Skeletal muscle tissue (tissue), 4 donors: ENCODE measurements around the gene CDH4. TPM values are rescaled to one million over a fixed set of nuclear protein-coding genes. Genes with fewer than 3 reads are reported as not detected.

ENCODE experiments used
- H3K27ac ChIP-seq: one replicate; pipeline ENCODE4 v1.7.0; 2013; ENCODE audit warnings: mild to moderate bottlenecking, low read depth, low read length, inconsistent platforms
- H3K27me3 ChIP-seq, 3 donors: one replicate each; pipeline ENCODE4 v1.7.0; 2013; ENCODE audit warnings: low read length in 3 of 3; ENCODE audit not compliant: control insufficient read depth in 3 of 3, insufficient read depth in 3 of 3
- H3K36me3 ChIP-seq, 3 donors: one replicate each; pipeline ENCODE4 v1.7.0; 2013; ENCODE audit warnings: low read length in 3 of 3; ENCODE audit not compliant: control insufficient read depth in 3 of 3, insufficient read depth in 3 of 3
- H3K4me1 ChIP-seq, 3 donors: one replicate each; pipeline ENCODE4 v1.7.0; 2013; ENCODE audit warnings: low read length in 3 of 3, mild to moderate bottlenecking in 3 of 3; ENCODE audit not compliant: control insufficient read depth in 3 of 3, insufficient read depth in 3 of 3
- H3K4me3 ChIP-seq, 3 donors: one replicate each; pipeline ENCODE4 v1.7.0; 2013; ENCODE audit warnings: low read length in 3 of 3
- H3K9ac ChIP-seq, 3 donors: one replicate each; pipeline ENCODE4 v1.7.0; 2013; ENCODE audit warnings: low read length in 3 of 3, mild to moderate bottlenecking in 3 of 3, moderate library complexity in 2 of 3, low read depth in 1 of 3
- H3K9me3 ChIP-seq, 3 donors: one replicate each; pipeline ENCODE4 v1.7.0; 2013; ENCODE audit warnings: low read length in 3 of 3; ENCODE audit not compliant: control insufficient read depth in 3 of 3
- total RNA-seq: library from RNA; depleted of rRNA; stranded (reverse); fragments of >200 nt; gene quantifications from one replicate; pipeline ENCODE4 v1.2.3, GENCODE V29; 2014
- donor health status: Osteomylitis.

CDH4 gene
- total RNA-seq, 1 donor from 2014 or later = 0.52 TPM

DNA sequence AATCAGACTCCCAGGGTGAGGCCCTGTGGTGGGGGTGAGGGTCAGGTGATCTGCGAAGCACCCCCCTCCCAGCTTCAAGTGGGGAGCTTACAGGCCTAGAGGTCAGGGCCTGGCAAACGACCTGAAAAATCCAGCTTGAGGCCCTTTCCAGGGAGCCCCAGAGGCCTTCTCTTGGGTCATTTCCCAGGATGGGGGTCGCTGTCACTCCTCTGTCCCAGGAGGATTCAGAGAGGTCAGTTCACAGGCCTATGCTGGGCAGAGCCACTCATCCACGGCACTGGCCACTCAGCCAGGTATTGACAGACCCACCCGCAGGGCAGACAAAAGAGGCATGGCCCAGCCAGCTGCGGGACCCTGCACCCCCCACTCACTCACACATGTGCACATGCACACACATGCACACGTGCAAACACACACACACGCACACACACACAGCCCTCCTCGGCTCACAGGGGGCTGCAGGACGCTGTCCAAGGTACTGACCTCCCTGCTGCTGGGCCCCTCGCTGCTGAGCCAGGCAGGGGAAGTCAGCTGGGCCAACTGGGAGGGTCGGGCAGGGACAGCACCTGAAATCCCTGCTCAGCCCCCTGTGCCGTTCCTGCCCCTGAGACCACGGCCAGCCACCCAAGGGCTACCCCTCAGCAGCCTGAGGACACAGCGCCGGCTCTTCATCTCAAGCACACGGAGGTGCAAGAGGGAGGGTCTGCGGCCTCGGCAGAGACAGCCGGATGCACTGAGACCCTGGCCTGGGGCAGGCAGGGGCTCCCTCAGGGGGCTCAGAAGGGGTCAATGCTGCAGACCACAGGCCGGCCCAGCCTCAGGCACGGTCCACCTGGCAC, 699.9 kb downstream of the CDH4 start:
- no peak overlapping the region for H3K4me3 ChIP-seq
- peaks cover 0 to 2% (median 0%) of the 10 kb centered on the region in 3 donors for H3K36me3 ChIP-seq
- H3K9ac ChIP-seq = no peak overlapping the region
- no peak overlapping the region for H3K27ac ChIP-seq
- no peaks in the 10 kb centered on the region for H3K9me3 ChIP-seq
- no peaks in the 10 kb centered on the region for H3K4me1 ChIP-seq
- H3K27me3 ChIP-seq = peaks cover 0 to 13% (median 10%) of the 10 kb centered on the region in 3 donors

DNA sequence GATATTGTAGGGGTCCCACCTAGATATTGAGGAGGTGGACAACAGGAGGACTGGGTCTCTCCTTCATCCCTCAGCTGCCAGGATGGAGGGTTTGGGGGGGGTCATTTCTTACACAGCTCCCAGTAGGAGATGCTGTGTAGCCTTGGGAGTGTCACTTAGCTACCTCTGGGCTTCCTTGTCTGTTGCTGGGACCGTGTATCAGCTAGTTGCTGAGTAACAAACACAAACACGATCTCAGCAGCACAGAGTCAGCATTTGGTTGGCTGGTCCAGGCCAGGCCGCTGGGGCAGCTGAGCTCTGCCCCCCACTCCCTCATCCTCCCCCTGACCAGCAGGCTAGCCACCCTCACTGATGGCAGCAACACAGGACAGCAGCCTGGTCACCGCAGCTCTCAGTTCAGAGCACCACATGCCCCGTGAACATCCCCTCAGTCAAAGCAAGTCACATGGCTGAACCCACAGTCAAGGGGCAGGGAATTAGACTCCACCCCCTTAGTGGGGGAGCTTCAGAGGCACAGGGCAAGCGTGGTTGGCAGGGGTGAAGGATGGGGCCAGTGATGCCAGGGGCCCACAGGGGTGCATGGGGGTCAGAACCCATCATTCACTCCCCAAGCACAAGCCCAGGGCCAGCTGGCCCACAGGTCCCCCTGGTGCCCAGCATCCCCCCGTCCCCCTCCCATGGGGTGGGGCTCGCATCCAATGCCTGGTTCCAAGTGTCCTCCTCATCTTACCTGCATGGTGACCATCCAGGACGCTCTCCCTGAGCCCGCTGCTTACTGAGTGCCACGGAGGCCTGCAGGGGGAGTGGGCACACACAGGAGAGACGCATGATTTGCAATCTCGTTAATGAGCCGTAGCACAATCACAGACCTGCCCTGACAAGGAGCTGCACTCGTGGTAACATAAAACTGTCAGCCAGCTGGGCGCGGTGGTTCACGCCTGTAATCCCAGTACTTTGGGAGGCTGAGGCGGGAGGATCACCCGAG, 701.3 kb downstream of the CDH4 start:
- Histone ChIP-seq H3K27me3 (peaks cover 0 to 13% (median 10%) of the 10 kb centered on the region in 3 donors), H3K9me3 (no peaks in the 10 kb centered on the region), H3K36me3 (no peaks in the 10 kb centered on the region), H3K4me1 (no peaks in the 10 kb centered on the region), H3K27ac (no peak overlapping the region), H3K4me3 (no peak overlapping the region), H3K9ac (no peak overlapping the region)

DNA sequence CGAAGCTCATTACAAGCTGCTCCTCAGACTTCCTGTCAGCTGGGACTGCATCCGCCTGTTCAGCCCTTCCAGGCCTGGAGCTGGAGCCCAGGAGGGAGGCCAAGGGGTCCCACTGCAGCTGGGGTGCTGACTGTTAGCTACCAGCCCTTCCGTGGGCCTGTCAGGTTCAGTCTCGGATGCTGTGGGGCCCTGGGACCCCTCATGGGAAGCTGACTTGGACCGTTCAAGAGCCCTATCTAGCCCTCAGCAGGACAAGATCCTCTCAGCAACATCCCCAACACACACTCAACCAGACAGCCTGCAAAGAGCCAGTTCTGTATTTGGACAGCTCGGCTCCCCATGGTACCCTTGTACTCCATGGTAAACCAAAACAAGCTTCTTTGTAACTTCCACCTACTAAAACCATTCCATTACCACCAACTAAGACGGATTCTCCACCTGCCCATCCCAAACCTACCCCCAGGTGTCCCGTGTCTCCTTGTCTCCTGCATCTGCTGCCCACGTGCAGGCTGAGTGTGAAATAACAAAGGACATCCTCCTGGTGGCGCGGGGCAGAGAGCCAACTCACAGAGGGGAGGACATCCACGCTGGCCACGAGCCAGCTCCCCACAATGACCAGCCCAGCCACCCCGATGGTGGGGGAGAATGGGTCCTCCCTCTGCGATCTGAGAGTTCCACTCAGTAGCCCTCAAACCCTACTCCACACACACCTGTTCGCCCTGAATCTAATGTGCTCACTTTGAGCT, 702.4 kb downstream of the CDH4 start:
- Histone ChIP-seq H3K27ac (no peak overlapping the region), H3K4me1 (no peaks in the 10 kb centered on the region), H3K27me3 (peaks cover 0 to 13% (median 10%) of the 10 kb centered on the region in 3 donors), H3K9me3 (no peaks in the 10 kb centered on the region), H3K9ac (no peak overlapping the region), H3K36me3 (no peaks in the 10 kb centered on the region), H3K4me3 (no peak overlapping the region)

GRCh38 chr20:61955668-61956395, 703.8 kb downstream of the CDH4 start:
- Histone ChIP-seq H3K9ac (no peak overlapping the region), H3K27ac (no peak overlapping the region), H3K4me3 (no peak overlapping the region), H3K27me3 (peaks cover 0 to 13% (median 10%) of the 10 kb centered on the region in 3 donors), H3K9me3 (no peaks in the 10 kb centered on the region), H3K4me1 (no peaks in the 10 kb centered on the region), H3K36me3 (no peaks in the 10 kb centered on the region)

- Histone ChIP-seq H3K4me3 (no peak overlapping the region), H3K36me3 (no peaks in the 10 kb centered on the region), H3K27ac (no peak overlapping the region), H3K9me3 (no peaks in the 10 kb centered on the region), H3K9ac (no peak overlapping the region), H3K4me1 (no peaks in the 10 kb centered on the region), H3K27me3 (peaks cover 0 to 13% (median 10%) of the 10 kb centered on the region in 3 donors)
These were observed 704.6 kb downstream of the CDH4 start for GRCh38 chr20:61956396-61957342.

- Histone ChIP-seq H3K9ac (no peak overlapping the region), H3K36me3 (no peaks in the 10 kb centered on the region), H3K9me3 (no peaks in the 10 kb centered on the region), H3K4me1 (no peaks in the 10 kb centered on the region), H3K4me3 (no peak overlapping the region), H3K27me3 (peaks cover 0 to 3% (median 1%) of the 10 kb centered on the region in 3 donors), H3K27ac (no peak overlapping the region)
These were observed 706.1 kb downstream of the CDH4 start for GRCh38 chr20:61957961-61958715.

DNA sequence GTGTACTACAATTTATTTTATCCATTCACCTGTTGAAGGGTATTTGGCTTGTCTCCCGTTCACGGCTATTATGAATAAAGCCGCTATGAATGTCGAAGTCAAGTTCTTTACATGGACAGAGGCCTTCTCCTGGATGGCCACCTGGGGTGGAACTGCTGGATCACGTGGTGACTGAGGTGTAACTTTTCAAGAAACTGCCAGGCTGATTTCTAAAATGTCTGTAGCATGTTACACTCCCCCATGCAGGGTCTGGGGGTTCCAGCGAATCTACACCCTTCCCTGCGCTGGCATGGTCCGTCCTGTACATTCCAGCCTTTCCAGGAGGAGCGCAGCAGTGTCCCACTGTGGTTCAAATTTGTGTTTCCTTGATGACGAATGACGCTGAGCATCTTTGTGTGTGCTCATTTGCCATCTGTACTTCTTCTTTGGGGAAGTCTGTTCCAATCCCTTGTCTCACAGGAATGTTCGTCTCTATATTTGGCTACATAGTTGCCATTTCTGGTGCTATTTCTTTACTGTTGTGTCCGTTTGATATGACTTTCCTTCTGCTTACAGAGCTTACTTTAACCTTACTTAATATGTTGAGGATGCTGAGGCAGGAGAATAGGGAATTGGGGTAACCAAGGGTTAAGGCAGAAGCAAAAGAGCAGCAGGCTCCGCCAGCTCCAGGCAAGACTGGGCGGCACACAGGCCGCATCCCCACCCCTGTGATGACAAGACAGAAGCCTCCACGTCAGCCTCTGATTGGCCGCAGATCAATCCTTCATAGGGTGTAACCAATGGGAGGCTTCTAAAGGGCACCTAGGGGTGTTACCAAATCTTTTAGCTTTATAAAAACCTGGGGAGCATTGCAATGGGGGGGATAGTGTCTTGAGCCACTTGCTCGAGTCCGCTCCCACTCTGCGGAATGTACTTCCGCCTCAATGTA, 707.0 kb downstream of the CDH4 start:
- Histone ChIP-seq H3K27me3 (no peaks in the 10 kb centered on the region), H3K4me1 (no peaks in the 10 kb centered on the region), H3K9me3 (no peaks in the 10 kb centered on the region), H3K9ac (no peak overlapping the region), H3K4me3 (no peak overlapping the region), H3K27ac (no peak overlapping the region), H3K36me3 (no peaks in the 10 kb centered on the region)
